Smooth muscle cell (in vitro differentiated cells): ENCODE results near the gene SIGLEC12. TPM values are rescaled to one million over a fixed set of nuclear protein-coding genes. Genes with fewer than 3 reads are reported as not detected.
A peak's percentile ranks its signal among the peaks of the same experiment; 100 is the strongest.

Experiments
- DNase-seq: peaks from one replicate; lab custom pipeline; 2025; ENCODE audit not compliant: unreplicated experiment; lab: John Stamatoyannopoulos, UW
- H2AFZ ChIP-seq: fragments of 200-600 bp; sonication (generic); 2 replicates; pipeline ENCODE4 v1.6.0; 2016; ENCODE audit warnings: antibody characterized with exemption, low read depth, mild to moderate bottlenecking
- H3F3A ChIP-seq: fragments of 200-600 bp; sonication (generic); 2 replicates; pipeline ENCODE4 v1.6.0; 2017; ENCODE audit warnings: antibody characterized with exemption, low read depth
- H3K27ac ChIP-seq: fragments of 200-600 bp; sonication (generic); 2 replicates; pipeline ENCODE4 v1.5.1; 2016; ENCODE audit warnings: low read depth, mild to moderate bottlenecking
- H3K27me3 ChIP-seq: fragments of 200-600 bp; sonication (generic); 2 replicates; pipeline ENCODE4 v1.6.1; 2016; ENCODE audit warnings: low read depth, mild to moderate bottlenecking
- H3K36me3 ChIP-seq: fragments of 200-600 bp; sonication (generic); 2 replicates; pipeline ENCODE4 v1.5.1; 2016; ENCODE audit warnings: low read depth
- H3K4me1 ChIP-seq: fragments of 200-600 bp; sonication (generic); 2 replicates; pipeline ENCODE4 v1.5.1; 2016; ENCODE audit warnings: low read depth
- H3K4me2 ChIP-seq: fragments of 200-600 bp; sonication (generic); 2 replicates; pipeline ENCODE4 v1.6.0; 2016; ENCODE audit warnings: mild to moderate bottlenecking
- H3K4me3 ChIP-seq: fragments of 200-600 bp; sonication (generic); 2 replicates; pipeline ENCODE4 v1.5.1; 2016; ENCODE audit warnings: mild to moderate bottlenecking
- H3K79me2 ChIP-seq: fragments of 200-600 bp; sonication (generic); 2 replicates; pipeline ENCODE4 v1.6.0; 2016; ENCODE audit warnings: low read depth, mild to moderate bottlenecking
- H3K9ac ChIP-seq: fragments of 200-600 bp; sonication (generic); 2 replicates; pipeline ENCODE4 v1.6.0; 2016; ENCODE audit warnings: low read depth
- H3K9me3 ChIP-seq: fragments of 200-600 bp; sonication (generic); replicated peaks from 2 replicates; pipeline ENCODE4 v1.5.1; 2016; ENCODE audit warnings: low read depth
- H4K20me1 ChIP-seq: fragments of 200-600 bp; sonication (generic); 2 replicates; pipeline ENCODE4 v1.6.0; 2016; ENCODE audit warnings: low read depth
- WGBS: methylation state at CpG from one replicate; pipeline ENCODE4 v1.1.7; 2016; ENCODE audit warnings: low lambda C conversion rate; 5-methylcytosine and 5-hydroxymethylcytosine counted together
- polyA plus RNA-seq: library from polyadenylated mRNA; unstranded; fragments of >200 nt; fragmentation: Nextera tagmentation; extraction: Ambion mirVana; gene quantifications from 2 replicates; pipeline ENCODE4 v1.2.1, GENCODE V29; 2016
- total RNA-seq: library from RNA; depleted of rRNA; stranded (reverse); fragments of >200 nt; gene quantifications from 2 replicates; pipeline ENCODE4 v1.2.3, GENCODE V29; 2014
- TF ChIP-seq, protein P1 (sequence below): fragments of 200-600 bp; sonication (generic); IDR thresholded peaks from 2 replicates; pipeline ENCODE4 v1.5.1; 2017; ENCODE audit warnings: borderline replicate concordance, mild to moderate bottlenecking, antibody characterized with exemption; ENCODE audit not compliant: insufficient read depth, poor library complexity, severe bottlenecking

Gene SIGLEC12
- total and polyA plus RNA-seq, 2 experiments from 2014 or later = not detected

GRCh38 chr19:51548891-51549305 is 47.3 kb upstream of the SIGLEC12 start:
- no peak overlapping the region for H2AFZ ChIP-seq
- H3K9ac ChIP-seq = no peak overlapping the region
- H3K36me3 ChIP-seq = no peaks in the 10 kb centered on the region
- 63% methylated on average over 4 of the region's 4 CpGs for WGBS
- H3K4me3 ChIP-seq = no peak overlapping the region
- no peaks in the 10 kb centered on the region for H4K20me1 ChIP-seq
- no peaks in the 10 kb centered on the region for H3F3A ChIP-seq
- H3K79me2 ChIP-seq = no peaks in the 10 kb centered on the region
- DNase-seq = no peak
- H3K9me3 ChIP-seq = no peaks in the 10 kb centered on the region
- H3K4me2 ChIP-seq = no peak overlapping the region
- TF ChIP-seq, protein P1, sequence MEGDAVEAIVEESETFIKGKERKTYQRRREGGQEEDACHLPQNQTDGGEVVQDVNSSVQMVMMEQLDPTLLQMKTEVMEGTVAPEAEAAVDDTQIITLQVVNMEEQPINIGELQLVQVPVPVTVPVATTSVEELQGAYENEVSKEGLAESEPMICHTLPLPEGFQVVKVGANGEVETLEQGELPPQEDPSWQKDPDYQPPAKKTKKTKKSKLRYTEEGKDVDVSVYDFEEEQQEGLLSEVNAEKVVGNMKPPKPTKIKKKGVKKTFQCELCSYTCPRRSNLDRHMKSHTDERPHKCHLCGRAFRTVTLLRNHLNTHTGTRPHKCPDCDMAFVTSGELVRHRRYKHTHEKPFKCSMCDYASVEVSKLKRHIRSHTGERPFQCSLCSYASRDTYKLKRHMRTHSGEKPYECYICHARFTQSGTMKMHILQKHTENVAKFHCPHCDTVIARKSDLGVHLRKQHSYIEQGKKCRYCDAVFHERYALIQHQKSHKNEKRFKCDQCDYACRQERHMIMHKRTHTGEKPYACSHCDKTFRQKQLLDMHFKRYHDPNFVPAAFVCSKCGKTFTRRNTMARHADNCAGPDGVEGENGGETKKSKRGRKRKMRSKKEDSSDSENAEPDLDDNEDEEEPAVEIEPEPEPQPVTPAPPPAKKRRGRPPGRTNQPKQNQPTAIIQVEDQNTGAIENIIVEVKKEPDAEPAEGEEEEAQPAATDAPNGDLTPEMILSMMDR = no peak
- H3K27me3 ChIP-seq = no peaks in the 10 kb centered on the region
- H3K27ac ChIP-seq = no peak overlapping the region
- H3K4me1 ChIP-seq = no peaks in the 10 kb centered on the region

- no peak overlapping the region for H2AFZ ChIP-seq
- H3F3A ChIP-seq = no peaks in the 10 kb centered on the region
- H3K9ac ChIP-seq = no peak overlapping the region
- H3K4me1 ChIP-seq = no peaks in the 10 kb centered on the region
- H4K20me1 ChIP-seq = no peaks in the 10 kb centered on the region
- no peaks in the 10 kb centered on the region for H3K79me2 ChIP-seq
- 78% methylated on average over 5 of the region's 5 CpGs for WGBS
- no peak overlapping the region for H3K4me3 ChIP-seq
- no peaks in the 10 kb centered on the region for H3K36me3 ChIP-seq
- TF ChIP-seq, protein P1 = no peak
- DNase-seq = no peak
- no peak overlapping the region for H3K4me2 ChIP-seq
- H3K9me3 ChIP-seq = no peaks in the 10 kb centered on the region
- no peaks in the 10 kb centered on the region for H3K27me3 ChIP-seq
- H3K27ac ChIP-seq = no peak overlapping the region
These were observed 46.6 kb upstream of the SIGLEC12 start for GRCh38 chr19:51548213-51548651.

DNA sequence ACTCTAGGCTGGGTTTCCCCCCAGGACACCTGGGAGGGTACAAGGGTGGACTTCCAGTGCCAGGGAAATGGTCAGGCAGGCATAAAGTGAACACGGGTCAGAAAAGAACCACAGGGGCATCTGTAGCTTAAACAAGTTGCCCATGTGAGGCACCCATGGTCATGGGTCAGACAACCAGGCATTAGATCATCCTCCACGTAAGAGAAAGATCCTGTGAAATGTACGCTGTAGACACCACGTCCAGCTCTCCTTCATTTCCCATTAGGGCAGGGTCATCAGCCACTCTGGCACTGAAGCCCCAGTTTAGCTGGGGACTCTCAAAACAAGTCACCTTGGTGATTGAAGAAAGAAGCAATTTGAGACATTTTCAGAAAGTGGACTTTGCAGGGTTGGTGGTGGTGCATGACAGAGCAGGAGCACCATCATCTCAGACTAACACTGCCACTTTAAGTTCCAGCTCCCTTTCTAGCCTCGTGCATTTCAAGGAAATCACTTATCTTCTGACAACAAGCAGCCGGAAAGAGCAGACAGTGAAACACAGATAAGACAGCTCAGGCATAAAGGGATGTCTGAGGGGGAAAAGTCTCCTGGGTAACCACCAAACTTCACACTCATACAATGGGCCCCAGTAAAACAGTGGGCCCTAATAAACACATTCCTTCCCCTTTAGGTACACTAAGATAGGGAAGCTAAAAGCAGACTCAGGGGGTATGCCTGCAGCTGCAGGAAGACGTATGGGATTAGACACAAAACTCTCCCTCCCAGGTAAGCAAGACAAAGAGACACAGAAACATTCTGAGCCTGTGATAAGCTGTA is 46.0 kb upstream of the SIGLEC12 start:
- no peaks in the 10 kb centered on the region for H3K36me3 ChIP-seq
- DNase-seq = no peak
- H4K20me1 ChIP-seq = no peaks in the 10 kb centered on the region
- H3F3A ChIP-seq = no peaks in the 10 kb centered on the region
- TF ChIP-seq, protein P1 = no peak
- no peak overlapping the region for H2AFZ ChIP-seq
- H3K27me3 ChIP-seq = no peaks in the 10 kb centered on the region
- no peaks in the 10 kb centered on the region for H3K79me2 ChIP-seq
- H3K27ac ChIP-seq = peak overlapping the region; percentile 53
- no peak overlapping the region for H3K4me2 ChIP-seq
- no peaks in the 10 kb centered on the region for H3K4me1 ChIP-seq
- H3K4me3 ChIP-seq = no peak overlapping the region
- no peaks in the 10 kb centered on the region for H3K9me3 ChIP-seq
- WGBS = 40% methylated on average over 7 of the region's 7 CpGs
- no peak overlapping the region for H3K9ac ChIP-seq
